Fibroblast of mammary gland (primary cell): ENCODE results near the gene PLCL2.
"Not testable (repeated sequence)": the region's sequence is repeated elsewhere in the genome, so short reads cannot be mapped to it uniquely, and the experiment has no call there.

Experiments used
- DNase-seq: peaks from one replicate; pipeline ENCODE4 v3.0.0-alpha.2; 2010; ENCODE audit warnings: low read depth
- H3K4me3 ChIP-seq: 2 replicates; pipeline ENCODE4 v1.5.1; 2011; ENCODE audit warnings: low read depth, mild to moderate bottlenecking, low read length, moderate library complexity; ENCODE audit not compliant: control insufficient read depth
- CTCF ChIP-seq: conservative IDR thresholded peaks from 2 replicates; pipeline ENCODE4 v1.5.1; 2011; ENCODE audit warnings: low read depth, low read length, inconsistent platforms; ENCODE audit not compliant: control insufficient read depth, insufficient read depth

PLCL2 gene

GRCh38 chr3:17121336-17121735 is 236.6 kb downstream of the PLCL2 start:
- DNase-seq: no peak

GRCh38 chr3:17122758-17123157 is 238.0 kb downstream of the PLCL2 start:
- DNase-seq: no peak
- H3K4me3 ChIP-seq: no peak overlapping the region
- no peak for TF ChIP-seq CTCF

More at GRCh38 chr3:17121336-17121735, 236.6 kb downstream of the PLCL2 start:
- H3K4me3 ChIP-seq: no peak overlapping the region
- TF ChIP-seq CTCF: no peak

GRCh38 chr3:17125738-17126442 is 241.1 kb downstream of the PLCL2 start:
- no peak for TF ChIP-seq CTCF
- peak; percentile 8 for DNase-seq
- H3K4me3 ChIP-seq: no peak overlapping the region

- not testable (repeated sequence) for H3K4me3 ChIP-seq, DNase-seq
Measured at GRCh38 chr3:17128671-17129070, 243.9 kb downstream of the PLCL2 start.

- no peak overlapping the region for H3K4me3 ChIP-seq
- DNase-seq: no peak
- TF ChIP-seq CTCF: no peak
Measured at GRCh38 chr3:17129556-17129955, 244.8 kb downstream of the PLCL2 start.

GRCh38 chr3:17130956-17131355 is 246.2 kb downstream of the PLCL2 start:
- no peak overlapping the region for H3K4me3 ChIP-seq
- TF ChIP-seq CTCF: no peak
- no peak for DNase-seq

- H3K4me3 ChIP-seq: no peak overlapping the region
- no peak for DNase-seq
- TF ChIP-seq CTCF: no peak
Measured at GRCh38 chr3:17132286-17133115, 247.7 kb downstream of the PLCL2 start.
